RPMI8226 (cell line): ENCODE results near the gene TAC3.
"Not testable (repeated sequence)": the region's sequence is repeated elsewhere in the genome, so short reads cannot be mapped to it uniquely, and the experiment has no call there.

Experiments used
- DNase-seq: peaks from one replicate; pipeline ENCODE4 v3.0.0-alpha.2; 2015

Gene TAC3

GRCh38 chr12:57033431-57033830 is 17.1 kb upstream of the TAC3 start:
- no peak for DNase-seq

- no peak for DNase-seq
Observed at GRCh38 chr12:57031789-57032188, 15.5 kb upstream of the TAC3 start.

GRCh38 chr12:57031138-57031725 is 14.9 kb upstream of the TAC3 start:
- peak; percentile 78 for DNase-seq

GRCh38 chr12:57029457-57029856 is 13.1 kb upstream of the TAC3 start:
- no peak for DNase-seq

- no peak for DNase-seq
Observed at GRCh38 chr12:57027805-57028153, 11.4 kb upstream of the TAC3 start.

- DNase-seq: no peak
Observed at GRCh38 chr12:57027011-57027804, 10.9 kb upstream of the TAC3 start.

GRCh38 chr12:57025196-57025595 is 8.9 kb upstream of the TAC3 start:
- DNase-seq: no peak

GRCh38 chr12:57022324-57022723 is 6.0 kb upstream of the TAC3 start:
- DNase-seq: not testable (repeated sequence)

GRCh38 chr12:57019983-57020719 is 3.8 kb upstream of the TAC3 start:
- DNase-seq: no peak

- no peak for DNase-seq
Observed at GRCh38 chr12:57018906-57019305, 2.6 kb upstream of the TAC3 start.

- DNase-seq: not testable (repeated sequence)
Observed at GRCh38 chr12:57018353-57018752, 2.0 kb upstream of the TAC3 start.

GRCh38 chr12:57012600-57013465 is 3.5 kb downstream of the TAC3 start:
- no peak for DNase-seq

GRCh38 chr12:57011438-57012424 is 4.6 kb downstream of the TAC3 start:
- DNase-seq: no peak

GRCh38 chr12:57010627-57011247 is 5.6 kb downstream of the TAC3 start:
- no peak for DNase-seq

- no peak for DNase-seq
Observed at GRCh38 chr12:57009949-57010626, 6.2 kb downstream of the TAC3 start.

GRCh38 chr12:57008178-57008577 is 8.2 kb downstream of the TAC3 start:
- peak; percentile 58 for DNase-seq

- DNase-seq: no peak
Observed at GRCh38 chr12:57006809-57007475, 9.4 kb downstream of the TAC3 start.

- DNase-seq: peak; percentile 79
Observed at GRCh38 chr12:57005980-57006808, 10.1 kb downstream of the TAC3 start, which contains the start of gene ZBTB39. Gene ZBTB39, minus strand, starts transcription at chr12:57006546. Its CDS starts 1,629 bp downstream, at chr12:57004917.

GRCh38 chr12:57004651-57005050 is 11.7 kb downstream of the TAC3 start:
- DNase-seq: no peak
